ENCODE data around the gene FAM240B.
A peak's percentile ranks its signal among the peaks of the same experiment; 100 is the strongest.

FAM240B gene

GRCh38 chr9:38683336-38683735, 36.6 kb downstream of the FAM240B start:
- DNase-seq (ENCODE audit: insufficient read length, low spot score) (no peak), FAIRE-seq (no peak)
- no peak for TF ChIP-seq CTCF (IDR thresholded peaks at IDR 0.05; ENCODE audit: insufficient read depth, missing control alignments)

- FAIRE-seq (no peak), DNase-seq (ENCODE audit: insufficient read length, low spot score) (no peak)
- TF ChIP-seq CTCF (IDR thresholded peaks at IDR 0.05; ENCODE audit: insufficient read depth, missing control alignments) = no peak
Measured at GRCh38 chr9:38682713-38683112, 37.2 kb downstream of the FAM240B start.

- DNase-seq (ENCODE audit: insufficient read length, low spot score) = no peak
- FAIRE-seq = no peak
Measured at GRCh38 chr9:38681747-38682227, 38.1 kb downstream of the FAM240B start.

GRCh38 chr9:38680837-38681445, 39.0 kb downstream of the FAM240B start:
- DNase-seq (ENCODE audit: insufficient read length, low spot score) (no peak), FAIRE-seq (no peak)
- no peak for TF ChIP-seq CTCF (IDR thresholded peaks at IDR 0.05; ENCODE audit: insufficient read depth, missing control alignments)

More at GRCh38 chr9:38681747-38682227, 38.1 kb downstream of the FAM240B start:
- TF ChIP-seq CTCF (IDR thresholded peaks at IDR 0.05; ENCODE audit: insufficient read depth, missing control alignments) = no peak

GRCh38 chr9:38677660-38678303, 42.2 kb downstream of the FAM240B start:
- DNase-seq (ENCODE audit: insufficient read length, low spot score) (peak; percentile 54), FAIRE-seq (no peak)
- TF ChIP-seq CTCF (IDR thresholded peaks at IDR 0.05; ENCODE audit: insufficient read depth, missing control alignments) = no peak

- DNase-seq (ENCODE audit: insufficient read length, low spot score) (no peak), FAIRE-seq (no peak)
- no peak for TF ChIP-seq CTCF (IDR thresholded peaks at IDR 0.05; ENCODE audit: insufficient read depth, missing control alignments)
Measured at GRCh38 chr9:38675831-38676230, 44.1 kb downstream of the FAM240B start.

- FAIRE-seq = no peak
- no peak for DNase-seq (ENCODE audit: insufficient read length, low spot score)
- TF ChIP-seq CTCF (IDR thresholded peaks at IDR 0.05; ENCODE audit: insufficient read depth, missing control alignments) = no peak
Measured at GRCh38 chr9:38675211-38675610, 44.7 kb downstream of the FAM240B start.

All from D721Med (cell line).